Brain microvascular endothelial cell (primary cell): ENCODE results near the gene FBXO30.

Experiments used
- DNase-seq: peaks from one replicate; pipeline ENCODE4 v3.0.0-alpha.2; 2020
- H3K27ac ChIP-seq: fragments of 250-450 bp; sonication (Bioruptor Pico); 2 replicates; pipeline ENCODE4 v1.5.1; 2020; ENCODE audit warnings: mild to moderate bottlenecking, moderate library complexity
- H3K27me3 ChIP-seq: fragments of 250-450 bp; sonication (Bioruptor Pico); replicated peaks from 2 replicates; pipeline ENCODE4 v1.5.1; 2020; ENCODE audit warnings: mild to moderate bottlenecking
- H3K36me3 ChIP-seq: fragments of 250-450 bp; sonication (Bioruptor Pico); replicated peaks from 2 replicates; pipeline ENCODE4 v1.5.1; 2020; ENCODE audit warnings: mild to moderate bottlenecking
- H3K4me3 ChIP-seq: 2 replicates; pipeline ENCODE4 v1.5.1; 2011; ENCODE audit warnings: low read depth, mild to moderate bottlenecking, control low read depth, low read length, moderate library complexity
- CTCF ChIP-seq: IDR thresholded peaks from 2 replicates; pipeline ENCODE4 v1.5.1; 2011; ENCODE audit warnings: low read depth, mild to moderate bottlenecking, moderate library complexity, low read length, control low read depth, inconsistent platforms; ENCODE audit errors: missing control alignments
- in situ Hi-C: cut with HindIII; loops from 2 replicates; pipeline ENCODE4 v1.10.0; 2017; ENCODE audit warnings: low sequenced_read_pairs, low pct_ligation_motif_present

The FBXO30 gene

GRCh38 chr6:145787688-145788087 is 26.9 kb downstream of the FBXO30 start:
- H3K27ac ChIP-seq, result no peak overlapping the region
- no peak for TF ChIP-seq CTCF
- in situ Hi-C loops, result no loop called here
- no peaks in the 10 kb centered on the region for H3K36me3 ChIP-seq
- DNase-seq, result no peak
- H3K27me3 ChIP-seq, result no peaks in the 10 kb centered on the region
- H3K4me3 ChIP-seq, result no peak overlapping the region

DNA sequence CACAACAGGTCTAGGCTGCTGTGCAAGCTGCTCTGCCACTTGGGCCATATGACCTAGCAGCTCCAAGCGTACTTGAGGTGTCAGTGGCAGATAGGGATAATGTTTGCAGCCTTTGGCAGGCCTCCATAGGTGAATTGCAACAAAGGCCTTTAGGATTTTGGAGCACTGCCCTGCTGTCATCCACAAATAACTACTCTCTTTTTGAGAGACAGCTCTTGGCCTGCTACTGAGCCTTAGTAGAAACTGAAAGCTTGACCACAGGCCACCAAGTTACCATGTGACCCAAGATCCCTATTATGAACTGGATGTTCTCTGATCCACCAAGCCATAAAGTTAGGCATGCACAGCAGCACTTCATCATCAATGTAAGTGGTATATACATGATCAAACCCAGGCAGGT is 29.9 kb downstream of the FBXO30 start:
- Histone ChIP-seq H3K27ac (no peak overlapping the region), H3K36me3 (no peaks in the 10 kb centered on the region), H3K4me3 (no peak overlapping the region), H3K27me3 (no peaks in the 10 kb centered on the region)
- in situ Hi-C loops, result no loop called here
- TF ChIP-seq CTCF, result no peak
- DNase-seq, result no peak

GRCh38 chr6:145783796-145784195 is 30.8 kb downstream of the FBXO30 start:
- Histone ChIP-seq H3K36me3 (no peaks in the 10 kb centered on the region), H3K27ac (no peak overlapping the region), H3K4me3 (no peak overlapping the region), H3K27me3 (no peaks in the 10 kb centered on the region)
- no peak for TF ChIP-seq CTCF
- no peak for DNase-seq
- in situ Hi-C loops, result no loop called here

GRCh38 chr6:145772846-145773245 is 41.7 kb downstream of the FBXO30 start:
- Histone ChIP-seq H3K36me3 (no peaks in the 10 kb centered on the region), H3K27ac (no peak overlapping the region), H3K27me3 (no peaks in the 10 kb centered on the region), H3K4me3 (no peak overlapping the region)
- in situ Hi-C loops, result no loop called here
- TF ChIP-seq CTCF, result no peak
- no peak for DNase-seq

- no peak for DNase-seq
- TF ChIP-seq CTCF, result no peak
- Histone ChIP-seq H3K36me3 (no peaks in the 10 kb centered on the region), H3K27ac (no peak overlapping the region), H3K27me3 (no peaks in the 10 kb centered on the region), H3K4me3 (no peak overlapping the region)
- in situ Hi-C loops, result no loop called here
These were observed 49.1 kb downstream of the FBXO30 start for GRCh38 chr6:145765449-145765848.

DNA sequence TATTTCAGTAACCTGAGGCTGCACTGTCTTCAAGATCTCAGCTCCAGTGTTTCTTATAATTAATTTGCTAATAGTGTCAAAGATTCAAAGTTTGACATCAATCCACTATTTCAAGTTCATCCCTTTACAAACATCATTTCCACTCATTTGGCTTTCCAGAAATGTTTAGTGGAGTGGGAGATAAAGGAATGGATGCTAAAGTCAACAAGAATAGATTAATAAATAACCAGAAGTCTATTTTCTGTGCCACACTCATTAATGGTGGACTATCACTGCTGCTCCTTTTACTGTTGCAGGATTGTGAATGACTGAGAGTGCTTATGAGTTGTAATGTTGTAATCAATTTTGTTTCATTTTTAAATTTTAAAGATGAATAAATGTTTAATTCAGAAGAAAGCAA is 50.9 kb downstream of the FBXO30 start:
- Histone ChIP-seq H3K36me3 (no peaks in the 10 kb centered on the region), H3K27ac (no peak overlapping the region), H3K4me3 (no peak overlapping the region), H3K27me3 (no peaks in the 10 kb centered on the region)
- no peak for TF ChIP-seq CTCF
- in situ Hi-C loops, result no loop called here
- no peak for DNase-seq
